Measurements from ENCODE around the gene NFYA. TPM values are rescaled to one million over a fixed set of nuclear protein-coding genes. Genes with fewer than 3 reads are reported as not detected.

NFYA gene
- total and polyA plus RNA-seq, 2 of the 13 experiments (the other 11 are each of a cell fraction or from before 2014, with no cell fraction given): 16.0 to 22.9 TPM

DNA sequence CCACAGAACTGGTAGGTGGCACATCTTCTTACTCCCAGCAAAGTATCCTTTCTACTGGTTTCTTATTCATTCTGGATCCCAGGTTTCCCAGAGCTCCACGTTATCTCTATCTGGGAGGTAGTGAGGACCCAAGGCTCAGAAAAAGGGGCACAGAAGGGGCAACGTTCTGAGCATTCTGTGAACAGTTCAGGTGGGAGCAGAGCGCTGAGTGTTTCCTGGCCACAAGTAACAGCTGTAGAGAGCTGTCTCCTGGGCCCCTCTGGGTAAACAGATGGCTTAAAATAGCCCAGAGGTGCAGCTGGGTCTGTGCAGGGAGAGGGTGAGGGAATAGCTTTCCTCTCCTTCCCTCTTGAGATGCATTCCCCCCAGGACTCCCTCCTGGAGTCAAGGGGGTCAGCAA, 17.6 kb upstream of the NFYA start (continued):
- TF ChIP-seq ZKSCAN5 (CRISPR knock-in tag; IDR thresholded peaks at IDR 0.05) (no peak), GPBP1L1 (CRISPR knock-in tag; IDR thresholded peaks at IDR 0.05) (no peak), ZNF615 (CRISPR knock-in tag; IDR thresholded peaks at IDR 0.05; ENCODE audit: borderline replicate concordance) (no peak), ZNF12 (CRISPR knock-in tag; IDR thresholded peaks at IDR 0.05) (no peak), GMEB2 (CRISPR knock-in tag; IDR thresholded peaks at IDR 0.05; ENCODE audit: low read depth) (no peak), ZNF143 (CRISPR knock-in tag; IDR thresholded peaks at IDR 0.05) (no peak), ZNF569 (CRISPR knock-in tag; IDR thresholded peaks at IDR 0.05; ENCODE audit: borderline replicate concordance) (no peak), SMAD1 (CRISPR knock-in tag; IDR thresholded peaks at IDR 0.05; ENCODE audit: borderline replicate concordance, low read depth) (no peak), ZFP91 (CRISPR knock-in tag; IDR thresholded peaks at IDR 0.05; ENCODE audit: borderline replicate concordance) (no peak), ZNF746 (CRISPR knock-in tag; IDR thresholded peaks at IDR 0.05) (no peak), MATR3 (CRISPR knock-in tag; IDR thresholded peaks at IDR 0.05) (no peak), NR1H2 (CRISPR knock-in tag; IDR thresholded peaks at IDR 0.05; ENCODE audit: borderline replicate concordance, low read depth) (no peak), ZNF234 (CRISPR knock-in tag; conservative IDR thresholded peaks at IDR 0.05) (no peak), ZNF10 (CRISPR knock-in tag; IDR thresholded peaks at IDR 0.05; ENCODE audit: borderline replicate concordance, low read depth) (no peak), RFXAP (CRISPR knock-in tag; IDR thresholded peaks at IDR 0.05; ENCODE audit: borderline replicate concordance) (no peak), ZMYM4 (CRISPR knock-in tag; IDR thresholded peaks at IDR 0.05) (no peak), PTBP1 (IDR thresholded peaks at IDR 0.05; ENCODE audit: low read depth, low read length, poor library complexity, severe bottlenecking) (no peak), ZNF337 (CRISPR knock-in tag; IDR thresholded peaks at IDR 0.05; ENCODE audit: borderline replicate concordance, low read depth) (no peak), ZNF263 (CRISPR knock-in tag; IDR thresholded peaks at IDR 0.05) (no peak), MYPOP (CRISPR knock-in tag; IDR thresholded peaks at IDR 0.05) (no peak)
- TF ChIP-seq, protein P1, sequence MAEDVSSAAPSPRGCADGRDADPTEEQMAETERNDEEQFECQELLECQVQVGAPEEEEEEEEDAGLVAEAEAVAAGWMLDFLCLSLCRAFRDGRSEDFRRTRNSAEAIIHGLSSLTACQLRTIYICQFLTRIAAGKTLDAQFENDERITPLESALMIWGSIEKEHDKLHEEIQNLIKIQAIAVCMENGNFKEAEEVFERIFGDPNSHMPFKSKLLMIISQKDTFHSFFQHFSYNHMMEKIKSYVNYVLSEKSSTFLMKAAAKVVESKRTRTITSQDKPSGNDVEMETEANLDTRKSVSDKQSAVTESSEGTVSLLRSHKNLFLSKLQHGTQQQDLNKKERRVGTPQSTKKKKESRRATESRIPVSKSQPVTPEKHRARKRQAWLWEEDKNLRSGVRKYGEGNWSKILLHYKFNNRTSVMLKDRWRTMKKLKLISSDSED (CRISPR knock-in tag; IDR thresholded peaks at IDR 0.05): no peak
- TF ChIP-seq, protein P2, sequence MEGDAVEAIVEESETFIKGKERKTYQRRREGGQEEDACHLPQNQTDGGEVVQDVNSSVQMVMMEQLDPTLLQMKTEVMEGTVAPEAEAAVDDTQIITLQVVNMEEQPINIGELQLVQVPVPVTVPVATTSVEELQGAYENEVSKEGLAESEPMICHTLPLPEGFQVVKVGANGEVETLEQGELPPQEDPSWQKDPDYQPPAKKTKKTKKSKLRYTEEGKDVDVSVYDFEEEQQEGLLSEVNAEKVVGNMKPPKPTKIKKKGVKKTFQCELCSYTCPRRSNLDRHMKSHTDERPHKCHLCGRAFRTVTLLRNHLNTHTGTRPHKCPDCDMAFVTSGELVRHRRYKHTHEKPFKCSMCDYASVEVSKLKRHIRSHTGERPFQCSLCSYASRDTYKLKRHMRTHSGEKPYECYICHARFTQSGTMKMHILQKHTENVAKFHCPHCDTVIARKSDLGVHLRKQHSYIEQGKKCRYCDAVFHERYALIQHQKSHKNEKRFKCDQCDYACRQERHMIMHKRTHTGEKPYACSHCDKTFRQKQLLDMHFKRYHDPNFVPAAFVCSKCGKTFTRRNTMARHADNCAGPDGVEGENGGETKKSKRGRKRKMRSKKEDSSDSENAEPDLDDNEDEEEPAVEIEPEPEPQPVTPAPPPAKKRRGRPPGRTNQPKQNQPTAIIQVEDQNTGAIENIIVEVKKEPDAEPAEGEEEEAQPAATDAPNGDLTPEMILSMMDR (CRISPR knock-in tag; IDR thresholded peaks at IDR 0.05): no peak
